H9 (cell line): Measurements from ENCODE around the gene MECP2. TPM values are rescaled to one million over a fixed set of nuclear protein-coding genes. Genes with fewer than 3 reads are reported as not detected.

ENCODE experiments used
- DNase-seq: peaks from one replicate; pipeline ENCODE4 v3.0.0-alpha.2; 2017
- H2AFZ ChIP-seq: one replicate; pipeline ENCODE4 v1.6.1; 2013; ENCODE audit warnings: mild to moderate bottlenecking, low read length, control low read depth, moderate library complexity
- H2AK5ac ChIP-seq: 2 replicates; pipeline ENCODE4 v1.6.1; 2013; ENCODE audit warnings: low read length, control low read depth, mixed read lengths; ENCODE audit not compliant: insufficient read length
- H2BK120ac ChIP-seq: one replicate; pipeline ENCODE4 v1.6.1; 2013; ENCODE audit warnings: low read depth, mild to moderate bottlenecking, low read length, control low read depth, inconsistent platforms; ENCODE audit not compliant: poor library complexity, severe bottlenecking
- H2BK12ac ChIP-seq: 2 replicates; pipeline ENCODE4 v1.6.1; 2013; ENCODE audit warnings: low read length, control low read depth, mixed read lengths, low read depth; ENCODE audit not compliant: insufficient read length
- H2BK15ac ChIP-seq: 2 replicates; pipeline ENCODE4 v1.6.1; 2013; ENCODE audit warnings: low read depth, low read length, control low read depth
- H2BK20ac ChIP-seq: one replicate; pipeline ENCODE4 v1.6.1; 2013; ENCODE audit warnings: low read depth, mild to moderate bottlenecking, low read length, control low read depth, inconsistent platforms; ENCODE audit not compliant: poor library complexity, severe bottlenecking
- H2BK5ac ChIP-seq: 2 replicates; pipeline ENCODE4 v1.6.1; 2013; ENCODE audit warnings: low read length, control low read depth, mixed read lengths; ENCODE audit not compliant: insufficient read length
- H3K14ac ChIP-seq: 2 replicates; pipeline ENCODE4 v1.6.1; 2013; ENCODE audit warnings: low read length, control low read depth; ENCODE audit not compliant: insufficient read depth
- H3K18ac ChIP-seq: 2 replicates; pipeline ENCODE4 v1.6.1; 2013; ENCODE audit warnings: low read depth, mild to moderate bottlenecking, mixed read lengths, low read length, control low read depth; ENCODE audit not compliant: insufficient read length
- H3K23ac ChIP-seq: 2 replicates; pipeline ENCODE4 v1.6.1; 2013; ENCODE audit warnings: low read length, control low read depth, mixed read lengths, low read depth; ENCODE audit not compliant: insufficient read length
- H3K23me2 ChIP-seq: 2 replicates; pipeline ENCODE4 v1.6.1; 2013; ENCODE audit warnings: low read depth, mild to moderate bottlenecking, mixed read lengths, low read length, control low read depth; ENCODE audit not compliant: insufficient read length, poor library complexity, severe bottlenecking
- H3K27ac ChIP-seq: 2 replicates; pipeline ENCODE4 v1.5.1; 2013; ENCODE audit warnings: low read length, control low read depth, mixed read lengths, low read depth; ENCODE audit not compliant: insufficient read length
- H3K27me3 ChIP-seq: 2 replicates; pipeline ENCODE4 v1.6.1; 2013; ENCODE audit warnings: low read length, control low read depth, inconsistent platforms; ENCODE audit not compliant: insufficient read depth
- H3K4ac ChIP-seq: 2 replicates; pipeline ENCODE4 v1.6.1; 2013; ENCODE audit warnings: low read depth, mild to moderate bottlenecking, control low read depth, inconsistent platforms, low read length, moderate library complexity
- H3K4me1 ChIP-seq: 2 replicates; pipeline ENCODE4 v1.6.1; 2013; ENCODE audit warnings: low read length, control low read depth, inconsistent platforms; ENCODE audit not compliant: insufficient read depth
- H3K4me2 ChIP-seq: 2 replicates; pipeline ENCODE4 v1.6.1; 2013; ENCODE audit warnings: low read length, control low read depth, mixed read lengths; ENCODE audit not compliant: insufficient read length, insufficient read depth
- H3K56ac ChIP-seq: 2 replicates; pipeline ENCODE4 v1.6.1; 2013; ENCODE audit warnings: low read depth, mild to moderate bottlenecking, mixed read lengths, low read length, control low read depth; ENCODE audit not compliant: insufficient read length
- H3K79me1 ChIP-seq: 2 replicates; pipeline ENCODE4 v1.6.1; 2013; ENCODE audit warnings: low read depth, mild to moderate bottlenecking, moderate library complexity, low read length, control low read depth, inconsistent platforms; ENCODE audit not compliant: insufficient read depth, poor library complexity, severe bottlenecking
- H3K79me2 ChIP-seq: 2 replicates; pipeline ENCODE4 v1.6.1; 2013; ENCODE audit warnings: low read length, control low read depth, inconsistent platforms; ENCODE audit not compliant: insufficient read depth
- H3K9ac ChIP-seq: 2 replicates; pipeline ENCODE4 v1.6.1; 2013; ENCODE audit warnings: low read length, control low read depth, mixed read lengths; ENCODE audit not compliant: insufficient read length; ENCODE audit errors: extremely low read depth
- H3K9me3 ChIP-seq: one replicate; pipeline ENCODE4 v1.6.1; 2013; ENCODE audit warnings: low read depth, low read length, inconsistent platforms; ENCODE audit not compliant: control insufficient read depth
- H3T11ph ChIP-seq: one replicate; pipeline ENCODE4 v1.6.1; 2013; ENCODE audit warnings: mild to moderate bottlenecking, low read length, control low read depth, inconsistent platforms
- H4K20me1 ChIP-seq: one replicate; pipeline ENCODE4 v1.6.1; 2013; ENCODE audit not compliant: control insufficient read depth, insufficient read length, insufficient read depth
- H4K5ac ChIP-seq: 2 replicates; pipeline ENCODE4 v1.6.1; 2013; ENCODE audit warnings: low read depth, mild to moderate bottlenecking, mixed read lengths, low read length, control low read depth; ENCODE audit not compliant: insufficient read length
- H4K8ac ChIP-seq: replicated peaks from 2 replicates; pipeline ENCODE4 v1.6.1; 2013; ENCODE audit warnings: low read length, control low read depth, mixed read lengths, low read depth; ENCODE audit not compliant: insufficient read length
- H4K91ac ChIP-seq: 2 replicates; pipeline ENCODE4 v1.6.1; 2013; ENCODE audit warnings: low read depth, mild to moderate bottlenecking, moderate library complexity, mixed read lengths, low read length, control low read depth; ENCODE audit not compliant: insufficient read length
- H3K27ac Mint-ChIP-seq, 3 experiments: 2 replicates in 2 of 3; 3 replicates in 1 of 3; pipeline ENCODE4 v1.8.0; 2020 to 2021; ENCODE audit warnings: mixed read lengths in 3 of 3, mild to moderate bottlenecking in 1 of 3, moderate library complexity in 1 of 3
- H3K27me3 Mint-ChIP-seq: 2 replicates; pipeline ENCODE4 v1.8.0; 2021; ENCODE audit warnings: low read depth, mild to moderate bottlenecking, moderate library complexity, mixed read lengths
- H3K36me3 Mint-ChIP-seq, 3 experiments: 2 replicates in 2 of 3; 3 replicates in 1 of 3; pipeline ENCODE4 v1.8.0; 2020 to 2021; ENCODE audit warnings: low read depth in 3 of 3, mixed read lengths in 3 of 3; ENCODE audit not compliant: insufficient read depth in 1 of 3
- H3K4me1 Mint-ChIP-seq, 2 experiments: 2 replicates each; pipeline ENCODE4 v1.8.0; 2020; ENCODE audit warnings: mixed read lengths in 2 of 2
- H3K4me3 Mint-ChIP-seq, 2 experiments: 2 replicates in 1 of 2; 3 replicates in 1 of 2; pipeline ENCODE4 v1.8.0; 2020 to 2021; ENCODE audit warnings: mild to moderate bottlenecking in 2 of 2, mixed read lengths in 2 of 2, moderate library complexity in 1 of 2
- H3K9me3 Mint-ChIP-seq, 2 experiments: 2 replicates in 1 of 2; 3 replicates in 1 of 2; pipeline ENCODE4 v1.8.0; 2020; ENCODE audit warnings: mild to moderate bottlenecking in 2 of 2, mixed read lengths in 2 of 2, moderate library complexity in 1 of 2
- WGBS: extraction: QIAGEN DNeasy Blood & Tissue Kit; methylation state at CpG from one replicate; pipeline ENCODE4 v1.1.7; 2013; ENCODE audit warnings: missing lambda C conversion rate, low lambda C conversion rate, mixed read lengths; ENCODE audit not compliant: insufficient read length; ENCODE audit errors: extremely low coverage; 5-methylcytosine and 5-hydroxymethylcytosine counted together
- total RNA-seq: library from RNA; stranded (reverse); gene quantifications from 2 replicates; pipeline ENCODE4 v1.2.1, GENCODE V29; 2021
- TF ChIP-seq, protein P1 (sequence below): fragments of 200-600 bp; sonication (generic); conservative IDR thresholded peaks from 3 replicates; pipeline ENCODE4 v1.8.0; 2021; ENCODE audit warnings: antibody characterized with exemption, mild to moderate bottlenecking

The MECP2 gene
- total RNA-seq, 1 experiment from 2014 or later = 32.2 TPM

DNA sequence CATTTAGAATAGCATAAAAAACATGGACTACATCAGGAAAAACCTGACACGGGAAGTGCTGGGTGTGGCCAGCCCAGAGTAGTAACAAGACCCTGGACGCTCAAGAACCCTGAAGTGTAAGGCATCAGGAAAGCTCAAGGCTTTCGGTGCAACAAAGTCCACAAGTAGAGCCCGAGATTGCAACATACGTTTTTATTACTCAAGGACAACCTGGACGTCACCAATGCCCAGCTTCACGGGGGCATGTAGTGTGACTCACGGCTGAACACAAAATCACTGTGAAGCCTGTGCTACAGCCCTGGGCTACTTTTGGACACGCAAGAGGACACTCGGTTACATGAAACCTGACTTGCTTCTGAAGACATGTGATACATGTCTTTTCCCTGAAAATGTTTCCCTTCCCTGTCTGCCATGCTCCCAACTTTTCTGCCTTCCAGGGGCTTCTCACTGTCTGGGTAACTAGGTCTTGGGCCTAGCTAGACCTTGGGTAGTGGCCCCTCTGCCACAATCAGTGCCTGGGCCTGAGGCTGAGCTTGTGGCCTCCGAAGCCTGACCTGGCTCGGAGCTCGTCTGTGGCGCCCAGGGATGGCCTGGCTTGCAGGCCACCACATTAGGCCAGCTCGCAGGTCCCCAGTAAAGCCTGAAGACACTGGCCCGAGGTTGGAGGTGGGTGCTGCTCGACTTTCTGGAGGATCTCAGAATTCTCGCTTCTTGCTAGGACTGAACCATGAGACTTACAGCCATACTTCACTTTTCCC, 87.0 kb downstream of the MECP2 start:
- Histone ChIP-seq H3K9me3 (peaks cover 21% of the 10 kb centered on the region), H3K9ac (no peak overlapping the region), H3K4me2 (no peak overlapping the region), H3K14ac (no peak overlapping the region), H3K79me1 (no peaks in the 10 kb centered on the region), H3K4me1 (no peaks in the 10 kb centered on the region), H2BK5ac (no peak overlapping the region), H3K27ac (no peak overlapping the region), H3K4ac (no peak overlapping the region), H2BK12ac (no peak overlapping the region), H4K5ac (no peak overlapping the region), H3K56ac (no peak overlapping the region), H2AFZ (no peak overlapping the region), H3K23me2 (no peaks in the 10 kb centered on the region), H3T11ph (no peak overlapping the region), H2AK5ac (no peak overlapping the region), H3K18ac (no peak overlapping the region), H2BK20ac (no peak overlapping the region), H3K27me3 (no peaks in the 10 kb centered on the region), H4K20me1 (no peaks in the 10 kb centered on the region), H3K79me2 (no peaks in the 10 kb centered on the region), H4K91ac (no peak overlapping the region), H4K8ac (no peak overlapping the region), H2BK15ac (no peak overlapping the region), H3K23ac (no peak overlapping the region), H2BK120ac (no peak overlapping the region)
- WGBS = no CpG with 5 or more reads among the region's 18 CpGs
- DNase-seq = no peak
- TF ChIP-seq, protein P1, sequence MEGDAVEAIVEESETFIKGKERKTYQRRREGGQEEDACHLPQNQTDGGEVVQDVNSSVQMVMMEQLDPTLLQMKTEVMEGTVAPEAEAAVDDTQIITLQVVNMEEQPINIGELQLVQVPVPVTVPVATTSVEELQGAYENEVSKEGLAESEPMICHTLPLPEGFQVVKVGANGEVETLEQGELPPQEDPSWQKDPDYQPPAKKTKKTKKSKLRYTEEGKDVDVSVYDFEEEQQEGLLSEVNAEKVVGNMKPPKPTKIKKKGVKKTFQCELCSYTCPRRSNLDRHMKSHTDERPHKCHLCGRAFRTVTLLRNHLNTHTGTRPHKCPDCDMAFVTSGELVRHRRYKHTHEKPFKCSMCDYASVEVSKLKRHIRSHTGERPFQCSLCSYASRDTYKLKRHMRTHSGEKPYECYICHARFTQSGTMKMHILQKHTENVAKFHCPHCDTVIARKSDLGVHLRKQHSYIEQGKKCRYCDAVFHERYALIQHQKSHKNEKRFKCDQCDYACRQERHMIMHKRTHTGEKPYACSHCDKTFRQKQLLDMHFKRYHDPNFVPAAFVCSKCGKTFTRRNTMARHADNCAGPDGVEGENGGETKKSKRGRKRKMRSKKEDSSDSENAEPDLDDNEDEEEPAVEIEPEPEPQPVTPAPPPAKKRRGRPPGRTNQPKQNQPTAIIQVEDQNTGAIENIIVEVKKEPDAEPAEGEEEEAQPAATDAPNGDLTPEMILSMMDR = no peak
- peaks cover 0 to 5% of the 10 kb centered on the region in 2 experiments; a peak in 1 of 4 replicates for H3K4me1 Mint-ChIP-seq
- H3K36me3 Mint-ChIP-seq = peaks cover 14 to 60% (median 36%) of the 10 kb centered on the region in 3 experiments; a peak in 6 of 7 replicates
- peaks cover 64 to 68% of the 10 kb centered on the region in 2 experiments for H3K9me3 Mint-ChIP-seq
- no peak overlapping the region for H3K27ac Mint-ChIP-seq
- H3K4me3 Mint-ChIP-seq = no peak overlapping the region
- H3K27me3 Mint-ChIP-seq = no peaks in the 10 kb centered on the region; the same call in 1 of the 2 replicates
